Left lung (tissue), 10 donors: ENCODE results near the gene LAX1. TPM values are rescaled to one million over a fixed set of nuclear protein-coding genes. Genes with fewer than 3 reads are reported as not detected.

Experiments
- ATAC-seq: fragments of 200-7000 bp; cut with Tn5 transposase; one replicate; pipeline ENCODE4 v1.9.1; 2020; ENCODE audit warnings: moderate library complexity
- DNase-seq, 4 donors: peaks; one replicate each; pipeline ENCODE4 v3.0.0-alpha.2; 2013 to 2020
- H3K27ac ChIP-seq, 2 donors: fragments of 200-600 bp; sonication (generic) in 1 of 2; one replicate each; pipeline versions ENCODE4 v1.5.0 to v1.8.0; 2020 to 2021
- H3K27me3 ChIP-seq, 2 donors: fragments of 200-600 bp; sonication (generic) in 1 of 2; one replicate each; pipeline versions ENCODE4 v1.5.0 to v1.8.0; 2020 to 2021
- H3K36me3 ChIP-seq, 2 donors: fragments of 200-600 bp; sonication (generic) in 1 of 2; one replicate each; pipeline versions ENCODE4 v1.5.0 to v1.8.0; 2020 to 2021
- H3K4me1 ChIP-seq, 2 donors: fragments of 200-600 bp; one replicate each; pipeline ENCODE4 v1.8.0; 2021
- H3K4me3 ChIP-seq, 2 donors: fragments of 200-600 bp; sonication (generic) in 1 of 2; one replicate each; pipeline versions ENCODE4 v1.5.0 to v1.8.0; 2020 to 2021; ENCODE audit warnings: mild to moderate bottlenecking in 1 of 2
- H3K9me3 ChIP-seq, 2 donors: fragments of 200-600 bp; sonication (generic) in 1 of 2; one replicate each; pipeline versions ENCODE4 v1.5.0 to v1.8.0; 2020 to 2021
- intact Hi-C, 2 donors: fragments of 100-400 bp; cut with DNase I; formaldehyde crosslinking; loops; one replicate each; pipeline versions ENCODE4 v1.11.2 to v1.14.2; 2022
- polyA plus RNA-seq, 6 donors: library from polyadenylated mRNA; unstranded; fragments of 120-200 nt; gene quantifications; one replicate each; pipeline ENCODE4 v1.2.1, GENCODE V29; 2013; ENCODE audit not compliant: insufficient read length in 6 of 6
- total RNA-seq, 2 donors: library from RNA; stranded (reverse); fragmentation: NEBNext Ultra II Directional; extraction: Animal tissue kit (Norgen Biotek cat#: 25700); gene quantifications; one replicate each; pipeline ENCODE4 v1.2.1, GENCODE V29; 2021
- TF ChIP-seq, protein P1 (sequence below), 2 donors: fragments of 200-600 bp; sonication (generic) in 1 of 2; IDR thresholded peaks; one replicate each; pipeline versions ENCODE4 v1.5.0 to v1.8.0; 2021; ENCODE audit warnings: antibody characterized with exemption in 2 of 2
- donor health status: DM: no; HTN: yes; CAD: no.
- donor health status: DM: no; HTN: no; CAD: no.

Gene LAX1
- total and polyA plus RNA-seq, 8 donors, result 0.21 to 2.2 (median 0.31) TPM

GRCh38 chr1:203805689-203806088, 40.7 kb downstream of the LAX1 start:
- no peak for DNase-seq
- H3K9me3 ChIP-seq, result no peaks in the 10 kb centered on the region
- no peak overlapping the region for H3K4me3 ChIP-seq
- H3K4me1 ChIP-seq, result peaks cover 5 to 39% of the 10 kb centered on the region in 2 donors
- H3K36me3 ChIP-seq, result peaks cover 0 to 75% of the 10 kb centered on the region in 2 donors
- intact Hi-C loops, result no loop called here
- no peaks in the 10 kb centered on the region for H3K27me3 ChIP-seq
- no peak overlapping the region for H3K27ac ChIP-seq
- TF ChIP-seq, protein P1, sequence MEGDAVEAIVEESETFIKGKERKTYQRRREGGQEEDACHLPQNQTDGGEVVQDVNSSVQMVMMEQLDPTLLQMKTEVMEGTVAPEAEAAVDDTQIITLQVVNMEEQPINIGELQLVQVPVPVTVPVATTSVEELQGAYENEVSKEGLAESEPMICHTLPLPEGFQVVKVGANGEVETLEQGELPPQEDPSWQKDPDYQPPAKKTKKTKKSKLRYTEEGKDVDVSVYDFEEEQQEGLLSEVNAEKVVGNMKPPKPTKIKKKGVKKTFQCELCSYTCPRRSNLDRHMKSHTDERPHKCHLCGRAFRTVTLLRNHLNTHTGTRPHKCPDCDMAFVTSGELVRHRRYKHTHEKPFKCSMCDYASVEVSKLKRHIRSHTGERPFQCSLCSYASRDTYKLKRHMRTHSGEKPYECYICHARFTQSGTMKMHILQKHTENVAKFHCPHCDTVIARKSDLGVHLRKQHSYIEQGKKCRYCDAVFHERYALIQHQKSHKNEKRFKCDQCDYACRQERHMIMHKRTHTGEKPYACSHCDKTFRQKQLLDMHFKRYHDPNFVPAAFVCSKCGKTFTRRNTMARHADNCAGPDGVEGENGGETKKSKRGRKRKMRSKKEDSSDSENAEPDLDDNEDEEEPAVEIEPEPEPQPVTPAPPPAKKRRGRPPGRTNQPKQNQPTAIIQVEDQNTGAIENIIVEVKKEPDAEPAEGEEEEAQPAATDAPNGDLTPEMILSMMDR (IDR thresholded peaks at IDR 0.05), result no peak
- no peak for ATAC-seq

GRCh38 chr1:203807196-203807595, 42.2 kb downstream of the LAX1 start:
- no peak for DNase-seq
- peaks cover 5 to 33% of the 10 kb centered on the region in 2 donors for H3K4me1 ChIP-seq
- ATAC-seq, result no peak
- no peaks in the 10 kb centered on the region for H3K27me3 ChIP-seq
- H3K9me3 ChIP-seq, result no peaks in the 10 kb centered on the region
- H3K27ac ChIP-seq, result no peak overlapping the region
- H3K4me3 ChIP-seq, result no peak overlapping the region
- TF ChIP-seq, protein P1 (IDR thresholded peaks at IDR 0.05), result no peak
- H3K36me3 ChIP-seq, result peaks cover 0 to 88% of the 10 kb centered on the region in 2 donors
- intact Hi-C loops, result no loop called here

- Histone ChIP-seq H3K9me3 (no peaks in the 10 kb centered on the region), H3K27me3 (no peaks in the 10 kb centered on the region), H3K4me3 (no peak overlapping the region), H3K36me3 (peaks cover 0 to 90% of the 10 kb centered on the region in 2 donors), H3K4me1 (peaks cover 0 to 13% of the 10 kb centered on the region in 2 donors), H3K27ac (no peak overlapping the region)
- ATAC-seq (no peak), DNase-seq (no peak)
- intact Hi-C loops, result no loop called here
- TF ChIP-seq, protein P1 (IDR thresholded peaks at IDR 0.05), result no peak
Measured at GRCh38 chr1:203813581-203814341, 48.8 kb downstream of the LAX1 start.

DNA sequence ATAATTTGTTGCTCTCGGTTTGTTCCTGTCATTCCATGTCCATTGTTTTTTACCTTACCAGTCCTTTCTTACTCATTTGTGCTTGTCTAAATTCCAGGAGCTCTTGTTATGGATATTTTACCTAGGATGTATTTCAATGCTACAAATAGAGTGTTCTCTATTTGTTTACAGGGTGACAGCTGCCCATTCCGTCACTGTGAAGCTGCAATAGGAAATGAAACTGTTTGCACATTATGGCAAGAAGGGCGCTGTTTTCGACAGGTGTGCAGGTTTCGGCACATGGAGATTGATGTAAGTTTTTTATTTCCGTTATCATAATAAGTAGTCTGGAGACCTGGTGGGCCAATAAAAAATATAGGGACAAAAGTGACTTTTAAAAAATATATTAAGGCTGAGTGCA, 53.4 kb downstream of the LAX1 start:
- no peak overlapping the region for H3K4me3 ChIP-seq
- TF ChIP-seq, protein P1 (IDR thresholded peaks at IDR 0.05), result no peak
- no peaks in the 10 kb centered on the region for H3K9me3 ChIP-seq
- no peak overlapping the region for H3K27ac ChIP-seq
- ATAC-seq (no peak), DNase-seq (no peak)
- no peaks in the 10 kb centered on the region for H3K4me1 ChIP-seq
- intact Hi-C loops, result no loop called here
- H3K36me3 ChIP-seq, result peaks cover 0 to 96% of the 10 kb centered on the region in 2 donors
- H3K27me3 ChIP-seq, result no peaks in the 10 kb centered on the region

GRCh38 chr1:203823306-203823705, 58.3 kb downstream of the LAX1 start:
- DNase-seq (no peak), ATAC-seq (no peak)
- Histone ChIP-seq H3K27ac (no peak overlapping the region), H3K4me1 (no peaks in the 10 kb centered on the region), H3K27me3 (no peaks in the 10 kb centered on the region), H3K4me3 (no peak overlapping the region), H3K36me3 (peaks cover 0 to 94% of the 10 kb centered on the region in 2 donors), H3K9me3 (no peaks in the 10 kb centered on the region)
- intact Hi-C loops, result no loop called here
- TF ChIP-seq, protein P1 (IDR thresholded peaks at IDR 0.05), result no peak

Other genes with a start within 250 kb of the LAX1 start
- 100 to 1,000 TPM; 109 to 128 TPM for gene ATP2B4, start 138.4 kb upstream of the LAX1 start, total RNA-seq
- 100 to 1,000 TPM; 106 to 139 (median 118) TPM for gene ATP2B4, start 138.4 kb upstream of the LAX1 start, polyA plus RNA-seq
- 10 to 100 TPM; 31.9 to 32.8 TPM for gene ZBED6, start 30.4 kb downstream of the LAX1 start, total RNA-seq
- 10 to 100 TPM; 14.6 to 19.7 (median 17.0) TPM for gene ZBED6, start 30.4 kb downstream of the LAX1 start, polyA plus RNA-seq
- 10 to 100 TPM; 60.0 to 71.4 TPM for gene ZC3H11A, start 30.4 kb downstream of the LAX1 start, total RNA-seq
- gene ZC3H11A, start 30.4 kb downstream of the LAX1 start, polyA plus RNA-seq, result 100 to 1,000 TPM; 134 to 177 (median 152) TPM
- gene SNRPE, start 96.4 kb downstream of the LAX1 start, total RNA-seq, result 10 to 100 TPM; 75.0 to 97.7 TPM
- 100 to 1,000 TPM; 255 to 299 (median 279) TPM for gene SNRPE, start 96.4 kb downstream of the LAX1 start, polyA plus RNA-seq